Ishikawa (cell line): ENCODE data around the gene TJP1.

Experiments
- CEBPB ChIP-seq: IDR thresholded peaks from 2 replicates; pipeline ENCODE4 v1.6.1; 2012
- CREB1 ChIP-seq: IDR thresholded peaks from 2 replicates; pipeline ENCODE4 v1.6.1; 2012; ENCODE audit warnings: low read depth
- EGR1 ChIP-seq: IDR thresholded peaks from 2 replicates; pipeline ENCODE4 v1.6.1; 2012
- EP300 ChIP-seq: IDR thresholded peaks from 2 replicates; pipeline ENCODE4 v1.6.1; 2012; ENCODE audit warnings: borderline replicate concordance
- FOXM1 ChIP-seq: IDR thresholded peaks from 2 replicates; pipeline ENCODE4 v1.6.1; 2012; ENCODE audit warnings: low read depth, borderline replicate concordance
- NFIC ChIP-seq: IDR thresholded peaks from 2 replicates; pipeline ENCODE4 v1.6.1; 2012
- RAD21 ChIP-seq: IDR thresholded peaks from 2 replicates; pipeline ENCODE4 v1.6.1; 2012; ENCODE audit warnings: low read depth
- TAF1 ChIP-seq: IDR thresholded peaks from 2 replicates; pipeline ENCODE4 v1.6.1; 2012; ENCODE audit warnings: low read depth, mild to moderate bottlenecking
- TCF12 ChIP-seq: IDR thresholded peaks from 2 replicates; pipeline ENCODE4 v1.6.1; 2012; ENCODE audit warnings: low read depth
- YY1 ChIP-seq: IDR thresholded peaks from 2 replicates; pipeline ENCODE4 v1.6.1; 2012; ENCODE audit warnings: low read depth
- ZBTB7A ChIP-seq: IDR thresholded peaks from 2 replicates; pipeline ENCODE4 v1.6.1; 2012; ENCODE audit warnings: low read depth
- TF ChIP-seq, protein P1 (sequence below): IDR thresholded peaks from 2 replicates; pipeline ENCODE4 v1.6.1; 2012; ENCODE audit warnings: low read depth, mild to moderate bottlenecking
- TF ChIP-seq, protein P2 (sequence below): IDR thresholded peaks from 2 replicates; pipeline ENCODE4 v1.6.1; 2012
- TF ChIP-seq, protein P3 (sequence below): IDR thresholded peaks from 2 replicates; pipeline ENCODE4 v1.6.1; 2012

DNA sequence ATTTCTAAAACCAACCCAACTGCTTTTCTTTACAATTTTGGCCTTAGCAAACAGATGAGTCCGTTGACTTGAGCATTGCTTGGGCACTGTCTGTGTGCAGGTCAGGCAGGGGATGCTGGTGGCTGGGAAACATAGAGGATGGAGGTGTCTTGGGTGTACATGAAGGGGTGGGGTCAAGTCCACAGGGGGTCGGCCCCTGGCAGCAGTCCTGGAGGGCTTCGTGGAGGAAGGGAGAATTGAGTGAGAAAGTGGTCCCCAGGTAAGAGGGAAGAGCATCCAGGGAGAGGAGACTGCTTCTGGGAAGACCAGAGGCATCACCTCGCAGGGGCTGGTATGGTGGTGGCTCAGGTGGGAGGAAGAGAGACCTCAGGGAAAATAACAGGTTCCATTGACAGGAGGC, 144.8 kb downstream of the TJP1 start:
- TF ChIP-seq, protein P1, sequence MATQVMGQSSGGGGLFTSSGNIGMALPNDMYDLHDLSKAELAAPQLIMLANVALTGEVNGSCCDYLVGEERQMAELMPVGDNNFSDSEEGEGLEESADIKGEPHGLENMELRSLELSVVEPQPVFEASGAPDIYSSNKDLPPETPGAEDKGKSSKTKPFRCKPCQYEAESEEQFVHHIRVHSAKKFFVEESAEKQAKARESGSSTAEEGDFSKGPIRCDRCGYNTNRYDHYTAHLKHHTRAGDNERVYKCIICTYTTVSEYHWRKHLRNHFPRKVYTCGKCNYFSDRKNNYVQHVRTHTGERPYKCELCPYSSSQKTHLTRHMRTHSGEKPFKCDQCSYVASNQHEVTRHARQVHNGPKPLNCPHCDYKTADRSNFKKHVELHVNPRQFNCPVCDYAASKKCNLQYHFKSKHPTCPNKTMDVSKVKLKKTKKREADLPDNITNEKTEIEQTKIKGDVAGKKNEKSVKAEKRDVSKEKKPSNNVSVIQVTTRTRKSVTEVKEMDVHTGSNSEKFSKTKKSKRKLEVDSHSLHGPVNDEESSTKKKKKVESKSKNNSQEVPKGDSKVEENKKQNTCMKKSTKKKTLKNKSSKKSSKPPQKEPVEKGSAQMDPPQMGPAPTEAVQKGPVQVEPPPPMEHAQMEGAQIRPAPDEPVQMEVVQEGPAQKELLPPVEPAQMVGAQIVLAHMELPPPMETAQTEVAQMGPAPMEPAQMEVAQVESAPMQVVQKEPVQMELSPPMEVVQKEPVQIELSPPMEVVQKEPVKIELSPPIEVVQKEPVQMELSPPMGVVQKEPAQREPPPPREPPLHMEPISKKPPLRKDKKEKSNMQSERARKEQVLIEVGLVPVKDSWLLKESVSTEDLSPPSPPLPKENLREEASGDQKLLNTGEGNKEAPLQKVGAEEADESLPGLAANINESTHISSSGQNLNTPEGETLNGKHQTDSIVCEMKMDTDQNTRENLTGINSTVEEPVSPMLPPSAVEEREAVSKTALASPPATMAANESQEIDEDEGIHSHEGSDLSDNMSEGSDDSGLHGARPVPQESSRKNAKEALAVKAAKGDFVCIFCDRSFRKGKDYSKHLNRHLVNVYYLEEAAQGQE = no peak
- TF ChIP-seq EGR1 = no peak
- TF ChIP-seq, protein P2, sequence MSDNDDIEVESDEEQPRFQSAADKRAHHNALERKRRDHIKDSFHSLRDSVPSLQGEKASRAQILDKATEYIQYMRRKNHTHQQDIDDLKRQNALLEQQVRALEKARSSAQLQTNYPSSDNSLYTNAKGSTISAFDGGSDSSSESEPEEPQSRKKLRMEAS = no peak
- TF ChIP-seq TAF1 = no peak
- no peak for TF ChIP-seq CREB1
- no peak for TF ChIP-seq CEBPB
- TF ChIP-seq YY1 = no peak
- no peak for TF ChIP-seq FOXM1
- TF ChIP-seq, protein P3, sequence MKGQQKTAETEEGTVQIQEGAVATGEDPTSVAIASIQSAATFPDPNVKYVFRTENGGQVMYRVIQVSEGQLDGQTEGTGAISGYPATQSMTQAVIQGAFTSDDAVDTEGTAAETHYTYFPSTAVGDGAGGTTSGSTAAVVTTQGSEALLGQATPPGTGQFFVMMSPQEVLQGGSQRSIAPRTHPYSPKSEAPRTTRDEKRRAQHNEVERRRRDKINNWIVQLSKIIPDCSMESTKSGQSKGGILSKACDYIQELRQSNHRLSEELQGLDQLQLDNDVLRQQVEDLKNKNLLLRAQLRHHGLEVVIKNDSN = no peak
- TF ChIP-seq ZBTB7A = 0 out of 2 replicates have a peak, but pooled peaks have one; percentile 2
- TF ChIP-seq RAD21 = no peak
- TF ChIP-seq EP300 = no peak
- TF ChIP-seq TCF12 = no peak
- no peak for TF ChIP-seq NFIC
